ENCODE data around the gene CEP131.
"Not testable (repeated sequence)": the region's sequence is repeated elsewhere in the genome, so short reads cannot be mapped to it uniquely, and the experiment has no call there.

Gene CEP131

GRCh38 chr17:81162491-81162890 lies 60.3 kb downstream of the CEP131 start:
- DNase-seq: no peak

GRCh38 chr17:81161972-81162371 lies 60.8 kb downstream of the CEP131 start:
- no peak for DNase-seq

GRCh38 chr17:81161536-81161935 lies 61.2 kb downstream of the CEP131 start:
- DNase-seq: no peak

GRCh38 chr17:81160747-81161453 lies 61.9 kb downstream of the CEP131 start:
- DNase-seq: no peak

- no peak for DNase-seq
Measured at GRCh38 chr17:81160306-81160705, 62.5 kb downstream of the CEP131 start.

GRCh38 chr17:81159611-81160265 lies 63.0 kb downstream of the CEP131 start:
- DNase-seq: no peak

- no peak for DNase-seq
Measured at GRCh38 chr17:81158688-81159590, 63.8 kb downstream of the CEP131 start.

- DNase-seq: no peak
Measured at GRCh38 chr17:81157848-81158687, 64.7 kb downstream of the CEP131 start.

- DNase-seq: no peak
Measured at GRCh38 chr17:81156866-81157805, 65.6 kb downstream of the CEP131 start.

GRCh38 chr17:81154961-81155360 lies 67.8 kb downstream of the CEP131 start:
- no peak for DNase-seq

- DNase-seq: not testable (repeated sequence)
Measured at GRCh38 chr17:81154016-81154415, 68.7 kb downstream of the CEP131 start.

- DNase-seq: no peak
Measured at GRCh38 chr17:81153340-81153803, 69.4 kb downstream of the CEP131 start.

- DNase-seq: no peak
Measured at GRCh38 chr17:81152288-81152828, 70.4 kb downstream of the CEP131 start.

- DNase-seq: no peak
Measured at GRCh38 chr17:81151278-81151677, 71.5 kb downstream of the CEP131 start.

GRCh38 chr17:81150377-81151077 lies 72.2 kb downstream of the CEP131 start:
- no peak for DNase-seq

GRCh38 chr17:81148986-81149533 lies 73.7 kb downstream of the CEP131 start:
- DNase-seq: no peak

GRCh38 chr17:81148571-81148970 lies 74.2 kb downstream of the CEP131 start:
- DNase-seq: no peak

GRCh38 chr17:81147701-81148100 lies 75.1 kb downstream of the CEP131 start:
- DNase-seq: no peak

GRCh38 chr17:81146208-81146607 lies 76.6 kb downstream of the CEP131 start:
- DNase-seq: not testable (repeated sequence)

GRCh38 chr17:81144423-81144781 lies 78.4 kb downstream of the CEP131 start:
- DNase-seq: no peak

All from NCI-H526 treated with DMSO at 0.1 percent for 48 hours (cell line).